ENCODE results near the gene RMRP. TPM values are rescaled to one million over a fixed set of nuclear protein-coding genes. Genes with fewer than 3 reads are reported as not detected.

Gene RMRP
- total and polyA plus RNA-seq, 2 of the 4 experiments (the other 2 are of a cell fraction): 39.7 to 13,690 TPM

Small RNAs within 50 kb of the gene (microRNA-seq; reads per million reads assigned to microRNA genes)
- gene MIR4667 (ENCODE audit: insufficient read depth in 1 of 2, insufficient read length in 1 of 2, unreplicated experiment in 1 of 2) (0 to 0.37 reads per million in 2 experiments), gene RMRP (ENCODE audit: insufficient read depth, insufficient read length) (not detected), gene RN7SL22P (ENCODE audit: insufficient read depth, insufficient read length) (not detected)

Small RNAs within 50 kb of the gene (small RNA-seq; reads per million reads assigned to genes)
- gene MIR4667 (0 to 1.3 (median 0) reads per million in 5 experiments), gene RMRP (0 reads per million in 5 experiments), gene RN7SL22P (0 reads per million in 5 experiments)

Other genes with a start within 250 kb of the RMRP start
- gene RUSC2, start 167.9 kb downstream of the RMRP start, total RNA-seq (2012; rRNA removed): 17.4 and 18.3 TPM in 2 replicates
- 35.4 and 42.8 TPM in 2 replicates for gene RUSC2, start 167.9 kb downstream of the RMRP start, polyA plus RNA-seq (2012; rRNA removed)
- 3.1 and 3.4 TPM in 2 replicates for gene TESK1, start 52.8 kb downstream of the RMRP start, total RNA-seq (2012; rRNA removed)
- gene TESK1, start 52.8 kb downstream of the RMRP start, polyA plus RNA-seq (2012; rRNA removed): 21.0 and 22.9 TPM in 2 replicates
- gene CD72, start 39.6 kb downstream of the RMRP start, total RNA-seq (2012; rRNA removed): 0.36 TPM in 1 of 2 replicates, not detected in the other
- 0.09 and 0.58 TPM in 2 replicates for gene CD72, start 39.6 kb downstream of the RMRP start, polyA plus RNA-seq (2012; rRNA removed)
- gene SIT1, start 7.1 kb downstream of the RMRP start, total RNA-seq (2012; rRNA removed): not detected in 2 replicates
- gene SIT1, start 7.1 kb downstream of the RMRP start, polyA plus RNA-seq (2012; rRNA removed): not detected in 2 replicates
- gene CCDC107, start 273 bp upstream of the RMRP start, total RNA-seq (2012; rRNA removed): 6.8 and 10.0 TPM in 2 replicates
- gene CCDC107, start 273 bp upstream of the RMRP start, polyA plus RNA-seq (2012; rRNA removed): 21.1 and 24.4 TPM in 2 replicates
- gene ARHGEF39, start 7.2 kb upstream of the RMRP start, total RNA-seq (2012; rRNA removed): 0.56 and 2.5 TPM in 2 replicates
- 2.1 and 2.8 TPM in 2 replicates for gene ARHGEF39, start 7.2 kb upstream of the RMRP start, polyA plus RNA-seq (2012; rRNA removed)
- 0.54 and 0.56 TPM in 2 replicates for gene CA9, start 15.9 kb upstream of the RMRP start, total RNA-seq (2012; rRNA removed)
- gene CA9, start 15.9 kb upstream of the RMRP start, polyA plus RNA-seq (2012; rRNA removed): 3.7 and 3.9 TPM in 2 replicates
- 960 and 1,994 TPM in 2 replicates for gene TPM2, start 31.9 kb upstream of the RMRP start, total RNA-seq (2012; rRNA removed)
- 2,500 and 2,548 TPM in 2 replicates for gene TPM2, start 31.9 kb upstream of the RMRP start, polyA plus RNA-seq (2012; rRNA removed)
- 337 and 346 TPM in 2 replicates for gene TLN1, start 74.2 kb upstream of the RMRP start, total RNA-seq (2012; rRNA removed)
- 224 and 228 TPM in 2 replicates for gene TLN1, start 74.2 kb upstream of the RMRP start, polyA plus RNA-seq (2012; rRNA removed)
- gene CREB3, start 74.6 kb upstream of the RMRP start, total RNA-seq (2012; rRNA removed): 105 and 106 TPM in 2 replicates
- gene CREB3, start 74.6 kb upstream of the RMRP start, polyA plus RNA-seq (2012; rRNA removed): 54.9 and 60.7 TPM in 2 replicates
- gene GBA2, start 91.2 kb upstream of the RMRP start, total RNA-seq (2012; rRNA removed): 14.2 and 18.1 TPM in 2 replicates
- 37.0 and 38.2 TPM in 2 replicates for gene GBA2, start 91.2 kb upstream of the RMRP start, polyA plus RNA-seq (2012; rRNA removed)
- 10.2 and 10.8 TPM in 2 replicates for gene RGP1, start 91.3 kb upstream of the RMRP start, total RNA-seq (2012; rRNA removed)
- 13.5 and 14.3 TPM in 2 replicates for gene RGP1, start 91.3 kb upstream of the RMRP start, polyA plus RNA-seq (2012; rRNA removed)
- gene MSMP, start 96.3 kb upstream of the RMRP start, total RNA-seq (2012; rRNA removed): not detected in 2 replicates
- not detected in 2 replicates for gene MSMP, start 96.3 kb upstream of the RMRP start, polyA plus RNA-seq (2012; rRNA removed)
- gene NPR2, start 133.6 kb upstream of the RMRP start, total RNA-seq (2012; rRNA removed): 5.2 and 6.4 TPM in 2 replicates
- 29.9 and 35.7 TPM in 2 replicates for gene NPR2, start 133.6 kb upstream of the RMRP start, polyA plus RNA-seq (2012; rRNA removed)
- 0.28 and 0.72 TPM in 2 replicates for gene SPAG8, start 154.2 kb upstream of the RMRP start, total RNA-seq (2012; rRNA removed)
- gene SPAG8, start 154.2 kb upstream of the RMRP start, polyA plus RNA-seq (2012; rRNA removed): 0.62 and 0.84 TPM in 2 replicates
- gene HINT2, start 157.0 kb upstream of the RMRP start, total RNA-seq (2012; rRNA removed): 6.7 and 7.5 TPM in 2 replicates
- 17.4 and 20.6 TPM in 2 replicates for gene HINT2, start 157.0 kb upstream of the RMRP start, polyA plus RNA-seq (2012; rRNA removed)
- not detected in 2 replicates for gene FAM221B, start 170.7 kb upstream of the RMRP start, total RNA-seq (2012; rRNA removed)
- not detected in 2 replicates for gene FAM221B, start 170.7 kb upstream of the RMRP start, polyA plus RNA-seq (2012; rRNA removed)
- 0.56 and 0.72 TPM in 2 replicates for gene TMEM8B, start 171.2 kb upstream of the RMRP start, total RNA-seq (2012; rRNA removed)
- 8.2 and 8.3 TPM in 2 replicates for gene TMEM8B, start 171.2 kb upstream of the RMRP start, polyA plus RNA-seq (2012; rRNA removed)
- gene OR13J1, start 212.4 kb upstream of the RMRP start, total RNA-seq (2012; rRNA removed): not detected in 2 replicates
- gene OR13J1, start 212.4 kb upstream of the RMRP start, polyA plus RNA-seq (2012; rRNA removed): not detected in 2 replicates
- 1.1 and 1.7 TPM in 2 replicates for gene HRCT1, start 248.2 kb upstream of the RMRP start, total RNA-seq (2012; rRNA removed)
- 3.9 and 4.4 TPM in 2 replicates for gene HRCT1, start 248.2 kb upstream of the RMRP start, polyA plus RNA-seq (2012; rRNA removed)